NB4 (cell line): ENCODE measurements around the gene PIGM.

Source experiments
- CTCF ChIP-seq: IDR thresholded peaks from one replicate; pipeline ENCODE4 v1.5.1; 2012; ENCODE audit warnings: low read depth, low read length
- MAX ChIP-seq: IDR thresholded peaks from 2 replicates; pipeline ENCODE4 v1.6.1; 2011; ENCODE audit warnings: low read depth, low read length
- MYC ChIP-seq: IDR thresholded peaks from 2 replicates; pipeline ENCODE4 v1.6.1; 2011; ENCODE audit warnings: low read depth, low read length
- POLR2A ChIP-seq: IDR thresholded peaks from 2 replicates; pipeline ENCODE4 v1.6.1; 2011; ENCODE audit warnings: mild to moderate bottlenecking; ENCODE audit not compliant: insufficient read length; ENCODE audit errors: extremely low read depth

- TF ChIP-seq CTCF, result no peak
- TF ChIP-seq MYC, result no peak
- TF ChIP-seq POLR2A, result no peak
- no peak for TF ChIP-seq MAX
Measured at GRCh38 chr1:160018900-160019299, 12.9 kb downstream of the PIGM start.
